ENCODE data around the gene SEMA6B. TPM values are rescaled to one million over a fixed set of nuclear protein-coding genes. Genes with fewer than 3 reads are reported as not detected.

Gene SEMA6B
- total and polyA plus RNA-seq, 12 donors = 3.1 to 59.2 (median 27.2) TPM

DNA sequence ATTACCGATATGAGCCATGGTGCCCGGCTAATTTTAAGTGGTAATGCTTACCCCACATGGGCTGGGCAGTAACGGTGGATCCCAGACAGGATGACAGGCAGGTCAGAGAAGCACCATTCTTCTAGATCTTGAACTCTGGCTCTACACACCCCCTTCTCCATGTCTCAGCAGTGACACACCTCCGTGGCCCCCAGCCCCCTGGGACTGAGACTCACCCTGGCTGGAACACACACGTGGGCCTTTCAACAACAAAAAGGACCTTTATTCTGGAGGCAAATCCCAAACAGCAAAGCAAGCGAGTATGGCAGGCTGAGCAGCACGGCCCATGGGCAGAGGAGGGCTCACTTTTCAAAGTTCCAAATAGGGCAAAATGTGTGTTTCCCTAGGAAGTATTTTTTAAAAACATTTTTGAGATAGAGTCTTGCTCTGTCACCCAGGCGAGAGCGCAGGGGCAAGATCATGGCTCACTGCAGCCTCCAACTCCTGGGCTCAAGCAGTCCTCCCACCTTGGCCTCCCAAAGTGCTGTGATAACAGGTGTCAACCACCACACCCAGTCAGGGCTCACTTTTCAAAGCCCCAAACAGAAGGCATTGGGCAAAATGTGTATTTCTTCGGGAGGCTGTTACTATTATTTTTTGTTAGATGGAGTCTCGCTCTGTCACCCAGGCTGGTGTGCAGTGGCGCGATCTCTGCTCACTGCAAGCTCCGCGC is 37.0 kb downstream of the SEMA6B start:
- Histone ChIP-seq H3K9me3 (replicated peaks in 1 of 3) (no peaks in the 10 kb centered on the region), H3K27me3 (no peaks in the 10 kb centered on the region), H3K4me1 (replicated peaks in 1 of 2) (no peaks in the 10 kb centered on the region), H3K4me3 (no peak overlapping the region), H3K36me3 (replicated peaks in 1 of 2) (no peaks in the 10 kb centered on the region), H3K27ac (no peak overlapping the region)
- intact Hi-C loops (cut with DNase I) = loop anchor here in 1 of 2 donors (10.0 kb wide), 1 partner anchor 258 kb away; no protein-coding TSS in a partner anchor
- no peak for DNase-seq
- TF ChIP-seq, protein P1, sequence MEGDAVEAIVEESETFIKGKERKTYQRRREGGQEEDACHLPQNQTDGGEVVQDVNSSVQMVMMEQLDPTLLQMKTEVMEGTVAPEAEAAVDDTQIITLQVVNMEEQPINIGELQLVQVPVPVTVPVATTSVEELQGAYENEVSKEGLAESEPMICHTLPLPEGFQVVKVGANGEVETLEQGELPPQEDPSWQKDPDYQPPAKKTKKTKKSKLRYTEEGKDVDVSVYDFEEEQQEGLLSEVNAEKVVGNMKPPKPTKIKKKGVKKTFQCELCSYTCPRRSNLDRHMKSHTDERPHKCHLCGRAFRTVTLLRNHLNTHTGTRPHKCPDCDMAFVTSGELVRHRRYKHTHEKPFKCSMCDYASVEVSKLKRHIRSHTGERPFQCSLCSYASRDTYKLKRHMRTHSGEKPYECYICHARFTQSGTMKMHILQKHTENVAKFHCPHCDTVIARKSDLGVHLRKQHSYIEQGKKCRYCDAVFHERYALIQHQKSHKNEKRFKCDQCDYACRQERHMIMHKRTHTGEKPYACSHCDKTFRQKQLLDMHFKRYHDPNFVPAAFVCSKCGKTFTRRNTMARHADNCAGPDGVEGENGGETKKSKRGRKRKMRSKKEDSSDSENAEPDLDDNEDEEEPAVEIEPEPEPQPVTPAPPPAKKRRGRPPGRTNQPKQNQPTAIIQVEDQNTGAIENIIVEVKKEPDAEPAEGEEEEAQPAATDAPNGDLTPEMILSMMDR (IDR thresholded peaks at IDR 0.05) = no peak
- no peak for TF ChIP-seq POLR2A (IDR thresholded peaks at IDR 0.05)
- 88 to 94% (median 89%) methylated on average over 13 to 15 of the region's 15 CpGs for WGBS, 4 donors

DNA sequence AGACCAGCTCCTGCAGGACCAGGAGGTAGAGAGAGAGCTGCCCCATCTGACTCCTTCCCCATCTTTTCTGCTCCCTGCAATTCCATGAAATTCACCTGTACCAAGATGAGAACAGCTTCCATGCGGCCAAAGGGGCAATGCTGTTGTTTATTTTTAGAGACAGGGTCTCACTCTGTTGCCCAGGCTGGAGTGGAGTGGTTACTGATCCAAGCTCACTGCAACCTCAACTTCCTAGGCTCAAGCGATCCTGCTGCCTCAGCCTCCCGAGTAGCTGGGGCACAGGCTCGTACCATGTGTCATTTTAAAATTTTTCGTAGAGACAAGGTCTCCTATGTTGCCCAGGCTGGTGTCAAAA is 37.6 kb downstream of the SEMA6B start:
- no peak for DNase-seq
- Histone ChIP-seq H3K27me3 (no peaks in the 10 kb centered on the region), H3K4me3 (no peak overlapping the region), H3K9me3 (replicated peaks in 1 of 3) (no peaks in the 10 kb centered on the region), H3K4me1 (replicated peaks in 1 of 2) (no peaks in the 10 kb centered on the region), H3K36me3 (replicated peaks in 1 of 2) (no peaks in the 10 kb centered on the region), H3K27ac (no peak overlapping the region)
- intact Hi-C loops (cut with DNase I) = loop anchor here in 1 of 2 donors (10.0 kb wide), 1 partner anchor 257 kb away; no protein-coding TSS in a partner anchor
- no peak for TF ChIP-seq POLR2A (IDR thresholded peaks at IDR 0.05)
- TF ChIP-seq, protein P1 (IDR thresholded peaks at IDR 0.05) = no peak
- WGBS, 4 donors = 75 to 87% (median 82%) methylated on average over 4 to 5 of the region's 5 CpGs

DNA sequence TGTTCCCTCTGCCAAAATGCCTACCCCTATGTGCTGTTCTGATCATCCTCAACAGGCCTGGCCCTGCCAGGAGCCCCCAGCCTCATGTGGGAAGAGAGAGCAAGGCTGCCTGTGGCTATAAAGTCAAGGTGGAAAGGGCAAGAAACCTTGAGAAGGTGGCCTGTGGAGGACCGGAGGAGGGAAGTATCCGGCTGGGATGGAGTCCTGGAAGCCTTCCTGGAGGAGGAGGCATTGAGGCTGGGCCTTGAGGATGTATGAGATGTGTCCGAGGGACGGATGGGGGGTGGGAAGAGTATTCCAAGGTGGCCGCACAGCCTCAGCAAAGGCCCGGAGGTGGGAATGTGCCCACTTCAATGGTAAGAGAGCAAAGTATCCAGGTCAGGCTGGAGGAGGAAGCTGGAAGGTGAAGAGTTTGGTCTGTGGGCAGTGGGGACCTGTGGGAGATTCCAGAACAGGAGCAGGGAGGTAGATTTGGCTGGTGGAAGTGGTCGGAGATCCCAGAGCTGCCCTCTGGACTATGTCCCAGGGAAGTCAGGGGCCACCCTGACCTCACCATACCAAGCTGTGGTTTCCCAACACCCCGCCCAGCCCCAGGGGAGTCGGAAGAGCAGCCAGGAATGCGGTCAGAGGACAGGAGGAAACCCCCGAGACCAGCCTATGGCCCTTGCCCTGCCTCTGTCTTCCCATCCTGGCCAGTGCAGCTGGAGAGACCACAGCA is 38.2 kb downstream of the SEMA6B start:
- intact Hi-C loops (cut with DNase I) = loop anchor here in 1 of 2 donors (10.0 kb wide), 1 partner anchor 257 kb away; no protein-coding TSS in a partner anchor
- Histone ChIP-seq H3K9me3 (replicated peaks in 1 of 3) (no peaks in the 10 kb centered on the region), H3K4me1 (replicated peaks in 1 of 2) (no peaks in the 10 kb centered on the region), H3K27ac (no peak overlapping the region), H3K4me3 (no peak overlapping the region), H3K36me3 (replicated peaks in 1 of 2) (no peaks in the 10 kb centered on the region), H3K27me3 (no peaks in the 10 kb centered on the region)
- 70 to 81% (median 75%) methylated on average over 11 of the region's 11 CpGs for WGBS, 4 donors
- TF ChIP-seq, protein P1 (IDR thresholded peaks at IDR 0.05) = no peak
- no peak for TF ChIP-seq POLR2A (IDR thresholded peaks at IDR 0.05)
- no peak for DNase-seq

DNA sequence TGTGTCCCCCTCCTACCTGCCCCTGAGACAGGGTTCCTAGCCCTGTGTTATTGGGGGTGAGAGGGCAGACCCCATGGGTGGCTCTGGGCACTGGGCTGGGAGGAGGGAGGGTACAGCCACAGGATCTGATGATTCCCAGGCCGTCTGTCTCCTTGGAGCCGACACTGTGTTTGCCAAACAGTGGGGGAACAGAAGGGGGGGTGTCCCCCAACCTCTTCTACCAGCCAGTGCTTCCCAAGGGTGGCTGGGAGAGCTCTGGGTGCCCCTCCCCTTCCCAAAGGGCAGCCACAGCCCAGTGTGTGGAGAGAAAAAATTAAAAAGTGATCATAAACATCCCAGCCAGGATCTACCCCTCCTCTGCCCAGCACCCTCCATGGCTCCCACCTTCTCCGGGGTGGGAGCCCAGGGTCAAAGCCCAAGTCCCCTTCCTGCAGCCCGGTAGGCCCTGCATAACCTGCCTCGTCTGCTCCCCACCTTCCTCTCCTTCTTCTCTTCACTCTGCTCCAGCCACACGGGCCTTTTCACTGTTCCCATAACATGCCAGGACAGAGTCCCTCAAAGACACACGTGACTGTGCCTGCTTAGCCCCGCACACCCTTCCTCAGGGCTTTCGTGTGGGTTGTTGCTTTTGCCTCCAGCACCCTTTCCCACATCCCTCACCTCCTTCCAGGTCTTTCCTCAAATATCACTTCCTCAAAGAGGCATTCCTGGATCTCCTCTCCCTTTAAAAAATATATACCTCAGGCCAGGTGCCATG is 39.8 kb downstream of the SEMA6B start:
- no peak overlapping the region for H3K27ac ChIP-seq
- 61 to 85% (median 71%) methylated on average over 7 to 9 of the region's 9 CpGs for WGBS, 4 donors
- H3K9me3 ChIP-seq (replicated peaks in 1 of 3) = no peaks in the 10 kb centered on the region
- no peaks in the 10 kb centered on the region for H3K36me3 ChIP-seq (replicated peaks in 1 of 2)
- no peaks in the 10 kb centered on the region for H3K4me1 ChIP-seq (replicated peaks in 1 of 2)
- DNase-seq = no peak
- no peak overlapping the region for H3K4me3 ChIP-seq
- intact Hi-C loops (cut with DNase I) = loop anchor here in 1 of 2 donors (10.0 kb wide), 1 partner anchor 255 kb away; no protein-coding TSS in a partner anchor
- no peaks in the 10 kb centered on the region for H3K27me3 ChIP-seq
- TF ChIP-seq, protein P1 (IDR thresholded peaks at IDR 0.05) = no peak
- no peak for TF ChIP-seq POLR2A (IDR thresholded peaks at IDR 0.05)
